H1 (cell line): Measurements from ENCODE around the gene STRN4. TPM values are rescaled to one million over a fixed set of nuclear protein-coding genes. Genes with fewer than 3 reads are reported as not detected.

Experiments
- CTCF ChIA-PET: fragments of 300-600 bp; sonication (Branson Sonifier 250); formaldehyde crosslinking; loops from one replicate; lab custom pipeline; 2021; ENCODE audit not compliant: partially characterized antibody; lab: Charles Lee
- POLR2A ChIA-PET: fragments of 300-600 bp; sonication (Branson Sonifier 250); formaldehyde crosslinking; loops from one replicate; lab custom pipeline; 2021; ENCODE audit warnings: inconsistent platforms; ENCODE audit not compliant: partially characterized antibody; lab: Charles Lee
- DNase-seq, 2 experiments: peaks; one replicate each; pipeline versions ENCODE4 v3.0.0 to v3.0.0-alpha.2; 2010 to 2022; ENCODE audit warnings: low spot score in 2 of 2, low read depth in 1 of 2, mixed read lengths in 1 of 2
- FAIRE-seq: peaks from 2 replicates; lab custom pipeline; 2011; peaks lifted over from hg19 to GRCh38; lab: Jason Lieb, UNC
- H2AFZ ChIP-seq: 2 replicates; pipeline ENCODE4 v1.8.1; 2012; ENCODE audit warnings: low read length, inconsistent platforms
- H2AK5ac ChIP-seq: 2 replicates; pipeline ENCODE4 v1.6.1; 2013; ENCODE audit warnings: low read depth, low read length
- H2BK120ac ChIP-seq: replicated peaks from 2 replicates; pipeline ENCODE3; 2013; ENCODE audit warnings: low read depth, low read length, inconsistent platforms
- H2BK12ac ChIP-seq: 2 replicates; pipeline ENCODE4 v1.6.1; 2013; ENCODE audit warnings: low read depth, low read length
- H2BK15ac ChIP-seq: 2 replicates; pipeline ENCODE4 v1.6.1; 2013; ENCODE audit warnings: low read length
- H2BK20ac ChIP-seq: 2 replicates; pipeline ENCODE4 v1.6.1; 2013; ENCODE audit warnings: low read length
- H2BK5ac ChIP-seq: 2 replicates; pipeline ENCODE4 v1.6.1; 2013; ENCODE audit warnings: low read depth, low read length
- H3K14ac ChIP-seq: 2 replicates; pipeline ENCODE4 v1.6.1; 2013; ENCODE audit warnings: inconsistent platforms; ENCODE audit not compliant: insufficient read length
- H3K18ac ChIP-seq: 2 replicates; pipeline ENCODE4 v1.6.1; 2013; ENCODE audit warnings: low read length; ENCODE audit errors: extremely low read depth
- H3K23ac ChIP-seq: 2 replicates; pipeline ENCODE4 v1.6.1; 2013; ENCODE audit warnings: inconsistent platforms; ENCODE audit not compliant: insufficient read length
- H3K23me2 ChIP-seq: 2 replicates; pipeline ENCODE4 v1.6.1; 2013; ENCODE audit warnings: low read depth, low read length
- H3K27ac ChIP-seq: 2 replicates; pipeline ENCODE4 v1.6.1; 2011; ENCODE audit warnings: low read depth, low read length, inconsistent platforms
- H3K27me3 ChIP-seq, 4 experiments: replicated peaks in 1 of 4; 1 replicate in 1 of 4; 2 replicates in 3 of 4; pipeline versions ENCODE4 v1.6.1 to v1.8.1; 2011 to 2013; ENCODE audit warnings: low read length in 3 of 4, mild to moderate bottlenecking in 3 of 4, inconsistent platforms in 2 of 4, mixed read lengths in 2 of 4, moderate library complexity in 1 of 4; ENCODE audit not compliant: control insufficient read depth in 3 of 4, insufficient read depth in 3 of 4; ENCODE audit errors: extremely low read depth in 1 of 4
- H3K36me3 ChIP-seq, 4 experiments: 2 replicates each; pipeline versions ENCODE4 v1.6.1 to v1.8.1; 2011 to 2013; ENCODE audit warnings: mild to moderate bottlenecking in 4 of 4, low read length in 3 of 4, moderate library complexity in 2 of 4, control low read depth in 1 of 4, inconsistent platforms in 1 of 4; ENCODE audit not compliant: insufficient read depth in 4 of 4, control insufficient read depth in 2 of 4
- H3K4ac ChIP-seq: replicated peaks from 2 replicates; pipeline ENCODE3; 2013; ENCODE audit warnings: low read length, low read depth, mixed read lengths, inconsistent platforms; ENCODE audit not compliant: insufficient read length
- H3K4me1 ChIP-seq, 4 experiments: replicated peaks in 1 of 4; 1 replicate in 1 of 4; 2 replicates in 3 of 4; pipeline versions ENCODE4 v1.6.1 to v1.8.1; 2011 to 2013; ENCODE audit warnings: low read length in 3 of 4, inconsistent platforms in 2 of 4, mixed read lengths in 1 of 4; ENCODE audit not compliant: insufficient read depth in 4 of 4, control insufficient read depth in 3 of 4
- H3K4me2 ChIP-seq, 2 experiments: 2 replicates each; pipeline versions ENCODE4 v1.6.1 to v1.8.1; 2011 to 2013; ENCODE audit warnings: low read depth in 2 of 2, low read length in 2 of 2, control low read depth in 1 of 2, inconsistent platforms in 1 of 2, mild to moderate bottlenecking in 1 of 2; ENCODE audit not compliant: insufficient read depth in 1 of 2
- H3K4me3 ChIP-seq, 4 experiments: fragments of 200-600, 300-600 bp in 1 of 4; sonication (generic), shearing (Covaris generic), sonication (Bioruptor Twin) in 1 of 4; 2 replicates each; pipeline versions ENCODE4 v1.5.1 to v1.8.1; 2011 to 2016; ENCODE audit warnings: low read length in 4 of 4, low read depth in 3 of 4, control low read depth in 2 of 4, inconsistent platforms in 2 of 4, mild to moderate bottlenecking in 2 of 4, mixed read lengths in 1 of 4, moderate library complexity in 1 of 4; ENCODE audit not compliant: insufficient read depth in 2 of 4; ENCODE audit errors: extremely low read depth in 1 of 4
- H3K56ac ChIP-seq: replicated peaks from 2 replicates; pipeline ENCODE3; 2013; ENCODE audit warnings: low read depth, mild to moderate bottlenecking, mixed read lengths, low read length, inconsistent platforms; ENCODE audit not compliant: insufficient read length
- H3K79me1 ChIP-seq: 2 replicates; pipeline ENCODE4 v1.6.1; 2013; ENCODE audit warnings: low read depth, low read length, control low read depth
- H3K79me2 ChIP-seq, 2 experiments: 2 replicates each; pipeline versions ENCODE4 v1.6.1 to v1.8.1; 2012 to 2013; ENCODE audit warnings: low read length in 2 of 2, mild to moderate bottlenecking in 2 of 2, inconsistent platforms in 1 of 2; ENCODE audit not compliant: insufficient read depth in 2 of 2, control insufficient read depth in 1 of 2
- H3K9ac ChIP-seq, 4 experiments: replicated peaks in 1 of 4; 1 replicate in 1 of 4; 2 replicates in 3 of 4; pipeline versions ENCODE4 v1.6.1 to v1.8.1; 2011 to 2013; ENCODE audit warnings: low read depth in 3 of 4, low read length in 3 of 4, control low read depth in 2 of 4, mild to moderate bottlenecking in 2 of 4, moderate library complexity in 2 of 4, inconsistent platforms in 1 of 4; ENCODE audit errors: extremely low read depth in 1 of 4
- H3K9me3 ChIP-seq, 2 experiments: 2 replicates each; pipeline versions ENCODE4 v1.6.1 to v1.8.1; 2012 to 2013; ENCODE audit warnings: mild to moderate bottlenecking in 2 of 2, moderate library complexity in 2 of 2, control low read depth in 1 of 2, inconsistent platforms in 1 of 2, low read depth in 1 of 2, low read length in 1 of 2, mixed read lengths in 1 of 2; ENCODE audit not compliant: insufficient read depth in 2 of 2
- H4K20me1 ChIP-seq, 2 experiments: replicated peaks in 1 of 2; 2 replicates each; pipeline versions ENCODE3 to v1.8.1; 2011 to 2013; ENCODE audit warnings: inconsistent platforms in 2 of 2, low read length in 2 of 2, mild to moderate bottlenecking in 1 of 2; ENCODE audit not compliant: insufficient read depth in 2 of 2, control insufficient read depth in 1 of 2
- H4K5ac ChIP-seq: 2 replicates; pipeline ENCODE4 v1.6.1; 2013; ENCODE audit warnings: low read length, low read depth, mixed read lengths, inconsistent platforms; ENCODE audit not compliant: insufficient read length
- H4K8ac ChIP-seq: 2 replicates; pipeline ENCODE4 v1.8.0; 2013; ENCODE audit warnings: mild to moderate bottlenecking, moderate library complexity, low read length, inconsistent platforms; ENCODE audit not compliant: insufficient read depth; ENCODE audit errors: extremely low read depth
- H4K91ac ChIP-seq: replicated peaks from 2 replicates; pipeline ENCODE3; 2013; ENCODE audit warnings: low read length, mixed read lengths, inconsistent platforms; ENCODE audit not compliant: insufficient read length
- FOSL1 ChIP-seq: IDR thresholded peaks from 2 replicates; pipeline ENCODE4 v1.6.1; 2011; ENCODE audit warnings: mild to moderate bottlenecking, low read depth, low read length, moderate library complexity; ENCODE audit not compliant: insufficient read depth
- MAX ChIP-seq: IDR thresholded peaks from 2 replicates; pipeline ENCODE4 v1.6.1; 2012; ENCODE audit warnings: inconsistent platforms
- SIX5 ChIP-seq: IDR thresholded peaks from 2 replicates; pipeline ENCODE4 v1.6.1; 2011; ENCODE audit warnings: mild to moderate bottlenecking, low read depth, low read length
- SP1 ChIP-seq: IDR thresholded peaks from 2 replicates; pipeline ENCODE4 v1.6.1; 2011; ENCODE audit warnings: low read depth, low read length
- WGBS, 2 experiments: shearing (Covaris generic) in 1 of 2; methylation state at CpG; one replicate each; pipeline versions ENCODE4 v1.1.6 to v1.1.7; 2013 to 2015; ENCODE audit warnings: low lambda C conversion rate in 2 of 2, mixed read lengths in 2 of 2, inconsistent platforms in 1 of 2, low coverage in 1 of 2, missing lambda C conversion rate in 1 of 2; ENCODE audit not compliant: insufficient replicate concordance in 2 of 2, insufficient coverage in 1 of 2, insufficient read length in 1 of 2; ENCODE audit errors: extremely low coverage in 1 of 2, missing lambda C conversion rate in 1 of 2; 5-methylcytosine and 5-hydroxymethylcytosine counted together
- polyA plus RNA-seq, 7 experiments: library from polyadenylated mRNA; depleted of rRNA in 3 of 7; stranded (reverse) in 5 of 7; unstranded in 2 of 7; fragments of >200 nt in 5 of 7; fragments of 200-250 nt in 2 of 7; gene quantifications; 1 replicate in 5 of 7; 2 replicates in 1 of 7; 4 replicates in 1 of 7; pipeline versions ENCODE4 v1.2.1 to v1.2.3, GENCODE V29; 2011 to 2013; ENCODE audit warnings: missing spikeins in 2 of 7, mixed read lengths in 2 of 7
- total RNA-seq: library from RNA; stranded (reverse); fragmentation: NEBNext Ultra II Directional; extraction: Animal tissue kit (Norgen Biotek cat#: 25700); gene quantifications from 2 replicates; pipeline ENCODE4 v1.2.1, GENCODE V29; 2021

Gene STRN4
- total and polyA plus RNA-seq, 2 of the 8 experiments (the other 6 are each of a cell fraction or from before 2014, with no cell fraction given) = 120 to 187 TPM

- Histone ChIP-seq H3K23ac (no peak overlapping the region), H3K4me3 (no peak overlapping the region), H2AK5ac (no peak overlapping the region), H3K4me1 (peaks cover 0 to 1% (median 0%) of the 10 kb centered on the region in 4 experiments; a peak in 1 of 7 replicates), H3K9me3 (no peaks in the 10 kb centered on the region), H3K4me2 (no peak overlapping the region), H3K9ac (no peak overlapping the region), H2BK20ac (no peak overlapping the region), H3K27me3 (no peaks in the 10 kb centered on the region), H3K18ac (no peak overlapping the region), H3K23me2 (no peaks in the 10 kb centered on the region), H3K4ac (no peak overlapping the region), H2BK12ac (no peak overlapping the region), H2BK15ac (no peak overlapping the region), H3K79me2 (peaks cover 0 to 6% of the 10 kb centered on the region in 2 experiments; a peak in 2 of 4 replicates), H3K14ac (no peak overlapping the region), H4K20me1 (peaks cover 24% of the 10 kb centered on the region in 2 experiments), H2AFZ (no peak overlapping the region), H4K5ac (no peak overlapping the region), H4K8ac (peak overlapping the region; percentile 26; the same call in 1 of the 2 replicates), H3K36me3 (peaks cover 32 to 81% (median 54%) of the 10 kb centered on the region in 4 experiments), H4K91ac (no peak overlapping the region), H2BK120ac (no peak overlapping the region), H3K79me1 (peaks cover 4% of the 10 kb centered on the region), H2BK5ac (0 out of 2 replicates have a peak overlapping the region, but pooled peaks have one; percentile 3), H3K56ac (no peak overlapping the region), H3K27ac (no peak overlapping the region)
- ChIA-PET CTCF (interaction anchor here (0.5 to 4.1 kb wide), 8 partner anchors 8 to 507 kb away, joined by 3 to 22 read pairs (median 3); partner anchors contain the start of gene ZC3H4), POLR2A (interaction anchor here (0.6 to 18.6 kb wide), 12 partner anchors 5 to 573 kb away, joined by 3 to 333 read pairs (median 4); partner anchors contain the start of gene SLC1A5)
- peak; percentile 60 to 79 for DNase-seq
- no peak for FAIRE-seq
- TF ChIP-seq MAX (0 out of 2 replicates have a peak, but pooled peaks have one; percentile 36), SIX5 (no peak), FOSL1 (no peak), SP1 (peak; percentile 32; the same call in 1 of the 2 replicates)
- WGBS, 2 experiments = 93% methylated on average over 27 of the region's 33 CpGs; no CpG with 5 or more reads in 1 of the 2 experiments
Observed at GRCh38 chr19:46776927-46777911, 31.0 kb upstream of the STRN4 start.
